KOPT-K1 (cell line): ENCODE measurements around the gene SLC39A8.
"Not testable (repeated sequence)": the region's sequence is repeated elsewhere in the genome, so short reads cannot be mapped to it uniquely, and the experiment has no call there.

Experiments used
- H3K27ac ChIP-seq: fragments of 200-600 bp; sonication (generic); 2 replicates; pipeline ENCODE4 v1.5.1; 2016; ENCODE audit warnings: antibody characterized with exemption, mild to moderate bottlenecking, low read depth, low read length; ENCODE audit not compliant: poor library complexity, severe bottlenecking
- H3K36me3 ChIP-seq: fragments of 200-600 bp; sonication (generic); 2 replicates; pipeline ENCODE4 v1.5.1; 2017; ENCODE audit warnings: antibody characterized with exemption, mild to moderate bottlenecking, low read length, moderate library complexity; ENCODE audit not compliant: insufficient read depth
- H3K9me3 ChIP-seq: fragments of 200-600 bp; sonication (generic); 2 replicates; pipeline ENCODE4 v1.5.1; 2017; ENCODE audit warnings: antibody characterized with exemption, low read length, mild to moderate bottlenecking; ENCODE audit not compliant: insufficient read depth, poor library complexity, severe bottlenecking

The SLC39A8 gene

GRCh38 chr4:102247041-102247440, 98.2 kb downstream of the SLC39A8 start:
- peaks cover 8% of the 10 kb centered on the region for H3K9me3 ChIP-seq
- no peak overlapping the region for H3K27ac ChIP-seq
- H3K36me3 ChIP-seq, result no peaks in the 10 kb centered on the region

- no peak overlapping the region for H3K27ac ChIP-seq
- no peaks in the 10 kb centered on the region for H3K36me3 ChIP-seq
- H3K9me3 ChIP-seq, result peaks cover 8% of the 10 kb centered on the region
These were observed 98.9 kb downstream of the SLC39A8 start for GRCh38 chr4:102246416-102246815.

- no peaks in the 10 kb centered on the region for H3K36me3 ChIP-seq
- H3K9me3 ChIP-seq, result peaks cover 8% of the 10 kb centered on the region
- no peak overlapping the region for H3K27ac ChIP-seq
These were observed 100.3 kb downstream of the SLC39A8 start for GRCh38 chr4:102244878-102245535.

DNA sequence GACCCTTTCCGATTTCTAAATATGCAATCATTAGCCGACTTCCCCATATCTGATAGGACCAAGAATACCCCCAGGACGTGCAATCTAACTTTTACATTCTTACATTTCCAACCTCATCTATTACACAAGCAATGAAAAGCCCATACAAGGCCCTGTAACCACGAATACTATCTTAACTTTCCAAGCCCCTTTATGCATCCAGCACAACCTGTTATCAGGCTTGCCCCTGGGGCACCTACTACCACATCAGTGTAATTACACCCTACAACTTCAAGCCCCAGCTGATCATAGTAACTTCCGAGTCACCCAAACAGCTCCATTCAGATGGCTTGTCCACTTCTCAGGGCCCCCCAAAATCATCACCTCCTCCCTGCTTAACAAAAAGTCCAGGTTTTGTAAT, 102.0 kb downstream of the SLC39A8 start:
- H3K27ac ChIP-seq, H3K9me3 ChIP-seq, H3K36me3 ChIP-seq: not testable (repeated sequence)

GRCh38 chr4:102234243-102234838, 110.9 kb downstream of the SLC39A8 start:
- Histone ChIP-seq H3K9me3 (no peaks in the 10 kb centered on the region), H3K27ac (no peak overlapping the region), H3K36me3 (no peaks in the 10 kb centered on the region)

GRCh38 chr4:102230194-102230593, 115.1 kb downstream of the SLC39A8 start:
- H3K36me3 ChIP-seq, result no peaks in the 10 kb centered on the region
- H3K9me3 ChIP-seq, result no peaks in the 10 kb centered on the region
- H3K27ac ChIP-seq, result no peak overlapping the region

DNA sequence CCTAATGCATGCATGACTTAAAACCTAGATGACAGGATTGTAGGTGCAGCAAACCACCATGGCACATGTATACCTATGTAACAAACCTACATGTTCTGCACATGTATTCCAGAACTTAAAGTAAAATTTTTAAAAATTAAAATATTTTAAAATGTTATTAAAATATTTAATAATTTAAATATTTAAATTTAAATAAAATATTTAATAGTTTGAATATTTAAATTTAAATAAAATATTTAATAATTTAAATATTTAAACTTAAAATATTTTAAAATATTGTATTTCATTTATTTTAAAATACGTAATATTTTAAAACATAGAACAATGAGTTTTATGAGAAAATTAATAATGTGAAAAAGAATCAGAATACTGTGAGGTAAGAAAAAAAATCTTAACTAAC, 117.9 kb downstream of the SLC39A8 start:
- Histone ChIP-seq H3K9me3 (no peaks in the 10 kb centered on the region), H3K27ac (no peak overlapping the region), H3K36me3 (no peaks in the 10 kb centered on the region)

DNA sequence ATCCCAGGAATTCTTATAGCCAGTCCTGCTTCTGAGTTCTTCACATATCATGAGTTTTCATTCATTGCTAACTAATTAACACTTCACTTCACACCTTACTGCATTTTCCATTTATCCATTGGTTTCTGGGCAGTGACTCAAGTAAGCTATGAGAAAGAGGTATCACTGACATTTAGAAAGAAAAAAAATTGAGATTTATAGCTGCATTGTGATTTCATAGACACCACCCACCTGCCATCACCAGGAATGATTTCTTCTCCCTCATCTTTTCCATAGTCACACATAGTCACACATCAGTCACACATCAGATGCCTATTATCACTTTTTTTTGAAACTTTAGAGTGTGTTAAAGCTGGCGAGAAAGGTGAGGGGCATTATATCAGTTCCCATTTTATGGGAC, 121.8 kb downstream of the SLC39A8 start:
- H3K27ac ChIP-seq, result no peak overlapping the region
- H3K36me3 ChIP-seq, result no peaks in the 10 kb centered on the region
- H3K9me3 ChIP-seq, result no peaks in the 10 kb centered on the region

GRCh38 chr4:102222838-102223409, 122.4 kb downstream of the SLC39A8 start:
- Histone ChIP-seq H3K27ac (no peak overlapping the region), H3K36me3 (no peaks in the 10 kb centered on the region), H3K9me3 (no peaks in the 10 kb centered on the region)

GRCh38 chr4:102219129-102219528, 126.2 kb downstream of the SLC39A8 start:
- Histone ChIP-seq H3K9me3 (no peaks in the 10 kb centered on the region), H3K36me3 (no peaks in the 10 kb centered on the region), H3K27ac (no peak overlapping the region)

DNA sequence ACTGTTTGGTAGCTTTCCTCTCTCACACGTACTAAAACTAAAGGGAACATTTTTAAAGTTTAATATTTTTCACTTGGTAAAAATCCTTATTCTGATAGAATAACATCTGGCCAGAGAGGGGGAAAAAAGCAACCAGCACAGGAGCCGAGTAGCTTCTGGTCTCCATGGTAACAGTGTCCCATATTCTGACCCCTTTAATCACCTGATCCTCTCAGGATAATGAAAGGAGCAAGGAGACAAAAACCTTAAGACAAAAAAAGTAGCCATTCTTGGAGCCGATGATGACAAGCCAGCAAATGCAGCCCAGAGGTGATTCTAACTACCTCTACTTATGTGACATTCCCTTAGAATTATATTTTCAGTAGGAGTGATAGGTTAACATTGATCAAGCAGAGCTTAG, 126.6 kb downstream of the SLC39A8 start:
- Histone ChIP-seq H3K36me3 (no peaks in the 10 kb centered on the region), H3K27ac (no peak overlapping the region), H3K9me3 (no peaks in the 10 kb centered on the region)

DNA sequence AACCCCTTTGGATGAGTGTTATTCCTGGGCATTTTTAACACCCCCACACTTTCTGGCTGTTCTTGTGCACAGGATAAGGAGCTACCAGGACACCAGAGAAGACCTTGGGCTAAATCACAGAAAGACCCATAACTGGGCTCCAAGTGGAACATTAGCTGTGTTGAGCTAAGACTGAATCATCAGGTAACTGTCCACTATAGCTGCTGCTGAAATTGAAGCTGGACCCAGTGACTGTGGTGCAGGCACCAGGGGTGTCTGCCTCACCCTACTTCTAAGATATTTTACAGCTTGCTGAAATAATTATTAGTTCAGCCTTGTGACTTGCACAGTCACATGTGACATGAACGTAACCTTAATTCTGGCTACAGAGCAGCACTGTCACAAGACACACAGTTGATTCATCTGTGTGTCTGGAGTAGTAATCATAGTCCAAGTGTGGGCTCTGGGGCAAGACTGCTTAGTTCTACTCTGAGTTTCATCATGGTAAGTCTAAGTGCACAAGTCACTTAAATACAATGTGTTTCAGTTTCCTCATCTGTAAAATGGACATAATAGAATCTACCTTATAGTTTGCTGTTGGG, 127.4 kb downstream of the SLC39A8 start:
- no peak overlapping the region for H3K27ac ChIP-seq
- H3K36me3 ChIP-seq, result no peaks in the 10 kb centered on the region
- no peaks in the 10 kb centered on the region for H3K9me3 ChIP-seq

DNA sequence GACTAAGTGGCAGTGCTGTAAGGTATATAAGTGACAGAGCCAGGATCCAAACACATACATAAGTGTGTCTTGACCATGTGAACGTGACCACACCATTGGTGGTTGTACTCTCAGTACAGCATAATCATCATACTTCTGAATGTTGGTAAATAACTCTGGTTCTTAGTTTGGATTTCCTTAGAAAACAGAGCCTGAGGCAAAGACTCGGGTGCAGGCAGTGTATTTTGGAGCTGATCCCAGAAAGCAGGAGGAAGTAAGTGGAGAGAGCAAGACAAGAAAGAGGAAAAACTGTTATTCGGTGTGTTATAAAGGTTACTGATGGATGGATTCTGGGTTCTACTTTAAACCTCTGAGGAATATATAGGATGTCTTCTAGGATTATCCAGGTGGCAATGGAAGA, 127.9 kb downstream of the SLC39A8 start:
- Histone ChIP-seq H3K36me3 (no peaks in the 10 kb centered on the region), H3K27ac (no peak overlapping the region), H3K9me3 (no peaks in the 10 kb centered on the region)

DNA sequence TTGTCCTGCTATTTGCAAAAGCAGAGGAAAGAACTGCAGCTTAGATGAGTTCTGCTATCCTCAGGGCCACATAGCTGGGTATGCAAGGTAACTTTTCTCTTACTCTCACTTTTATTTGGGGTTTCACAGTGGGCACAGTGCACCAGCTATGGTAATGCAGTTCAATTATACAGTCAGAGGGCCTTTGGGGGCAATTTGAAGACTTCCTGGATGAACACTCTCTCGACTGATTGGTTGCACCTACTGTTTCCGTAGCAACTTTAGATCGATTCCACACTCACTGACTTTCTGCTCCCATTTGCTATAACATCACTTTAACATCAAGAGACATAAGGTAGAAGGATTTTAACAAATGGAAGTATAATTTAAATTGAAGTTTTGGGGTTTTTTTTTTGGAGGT, 128.6 kb downstream of the SLC39A8 start:
- Histone ChIP-seq H3K27ac (no peak overlapping the region), H3K36me3 (no peaks in the 10 kb centered on the region), H3K9me3 (no peaks in the 10 kb centered on the region)

DNA sequence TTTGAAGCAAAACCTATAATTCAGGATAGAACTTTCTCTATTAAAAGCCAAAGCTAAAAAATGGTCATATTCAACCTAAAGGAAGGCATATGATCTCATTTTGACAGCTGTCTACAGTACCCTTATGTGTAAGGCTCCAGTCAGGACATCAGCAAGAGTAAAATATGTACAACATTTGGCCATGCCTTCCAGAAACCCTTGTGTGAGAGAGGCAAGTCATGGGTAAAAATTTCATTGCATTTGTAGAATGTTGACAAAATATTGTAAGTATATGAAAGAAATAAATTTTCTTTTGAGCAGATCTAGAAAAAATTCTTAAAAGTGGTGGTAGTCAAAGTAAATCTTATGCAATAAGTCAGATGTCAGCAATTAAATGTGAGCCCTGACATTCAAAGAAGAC, 132.3 kb downstream of the SLC39A8 start:
- no peak overlapping the region for H3K27ac ChIP-seq
- no peaks in the 10 kb centered on the region for H3K36me3 ChIP-seq
- H3K9me3 ChIP-seq, result no peaks in the 10 kb centered on the region
